DND-41 (cell line): ENCODE data around the gene FAR2.

Experiments
- EZH2 ChIP-seq: IDR thresholded peaks from 3 replicates; pipeline ENCODE4 v1.6.1; 2012; ENCODE audit warnings: borderline replicate concordance, low read depth, mild to moderate bottlenecking, moderate library complexity, low read length, inconsistent platforms; ENCODE audit not compliant: severe bottlenecking
- TF ChIP-seq, protein P1 (sequence below): IDR thresholded peaks from 2 replicates; pipeline ENCODE4 v1.5.1; 2012; ENCODE audit warnings: borderline replicate concordance, low read length, moderate library complexity, mild to moderate bottlenecking; ENCODE audit not compliant: poor library complexity, severe bottlenecking; ENCODE audit errors: extremely low read depth

GRCh38 chr12:29201746-29202145 lies 52.7 kb downstream of the FAR2 start:
- TF ChIP-seq, protein P1, sequence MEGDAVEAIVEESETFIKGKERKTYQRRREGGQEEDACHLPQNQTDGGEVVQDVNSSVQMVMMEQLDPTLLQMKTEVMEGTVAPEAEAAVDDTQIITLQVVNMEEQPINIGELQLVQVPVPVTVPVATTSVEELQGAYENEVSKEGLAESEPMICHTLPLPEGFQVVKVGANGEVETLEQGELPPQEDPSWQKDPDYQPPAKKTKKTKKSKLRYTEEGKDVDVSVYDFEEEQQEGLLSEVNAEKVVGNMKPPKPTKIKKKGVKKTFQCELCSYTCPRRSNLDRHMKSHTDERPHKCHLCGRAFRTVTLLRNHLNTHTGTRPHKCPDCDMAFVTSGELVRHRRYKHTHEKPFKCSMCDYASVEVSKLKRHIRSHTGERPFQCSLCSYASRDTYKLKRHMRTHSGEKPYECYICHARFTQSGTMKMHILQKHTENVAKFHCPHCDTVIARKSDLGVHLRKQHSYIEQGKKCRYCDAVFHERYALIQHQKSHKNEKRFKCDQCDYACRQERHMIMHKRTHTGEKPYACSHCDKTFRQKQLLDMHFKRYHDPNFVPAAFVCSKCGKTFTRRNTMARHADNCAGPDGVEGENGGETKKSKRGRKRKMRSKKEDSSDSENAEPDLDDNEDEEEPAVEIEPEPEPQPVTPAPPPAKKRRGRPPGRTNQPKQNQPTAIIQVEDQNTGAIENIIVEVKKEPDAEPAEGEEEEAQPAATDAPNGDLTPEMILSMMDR: no peak
- no peak for TF ChIP-seq EZH2
